GM10266 (cell line): ENCODE results near the gene HEBP1.

ENCODE experiments used
- DNase-seq: peaks from one replicate; pipeline ENCODE4 v3.0.0; 2012; ENCODE audit errors: extremely low spot score
- CTCF ChIP-seq: IDR thresholded peaks from 2 replicates; pipeline ENCODE4 v1.5.1; 2012; ENCODE audit warnings: mild to moderate bottlenecking, low read depth; ENCODE audit not compliant: control insufficient read depth, insufficient read depth; ENCODE audit errors: missing control alignments

HEBP1 gene

DNA sequence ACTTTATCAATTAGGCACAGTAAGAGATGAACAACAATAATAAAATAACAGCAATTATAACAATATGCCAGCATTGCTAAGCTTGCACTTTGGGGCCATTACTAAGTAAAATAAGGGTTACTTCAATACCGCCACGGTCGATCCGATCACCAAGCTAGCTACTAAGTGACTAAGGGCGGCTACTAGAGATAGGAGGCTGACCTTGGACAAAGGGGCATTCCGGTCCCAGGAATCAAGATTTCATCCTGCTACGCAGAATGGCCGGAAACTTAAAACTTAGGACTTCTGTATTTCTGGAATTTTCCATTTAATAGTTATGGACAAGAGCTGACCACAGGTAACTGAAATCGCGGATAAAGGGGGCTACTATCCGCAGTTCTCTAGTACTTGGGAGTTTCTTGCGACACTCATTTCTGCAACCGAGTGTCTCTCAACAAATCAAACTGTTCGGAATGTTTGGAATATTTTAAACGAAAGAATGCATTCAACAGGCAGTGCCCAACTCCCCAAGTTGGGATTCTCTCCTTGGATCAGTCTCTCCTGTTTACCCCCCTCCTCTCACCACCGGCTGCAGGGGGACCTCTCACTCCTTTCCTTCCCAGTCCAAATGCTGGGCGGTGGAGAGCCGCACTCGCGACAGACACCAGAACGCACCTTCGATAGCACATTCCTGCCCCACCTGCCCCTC lies 650 bp downstream of the HEBP1 start:
- no peak for TF ChIP-seq CTCF
- DNase-seq = no peak

GRCh38 chr12:12998248-12998647 lies 1.8 kb downstream of the HEBP1 start:
- TF ChIP-seq CTCF = no peak
- DNase-seq = no peak

GRCh38 chr12:12997734-12998133 lies 2.3 kb downstream of the HEBP1 start:
- TF ChIP-seq CTCF = no peak
- DNase-seq = no peak

DNA sequence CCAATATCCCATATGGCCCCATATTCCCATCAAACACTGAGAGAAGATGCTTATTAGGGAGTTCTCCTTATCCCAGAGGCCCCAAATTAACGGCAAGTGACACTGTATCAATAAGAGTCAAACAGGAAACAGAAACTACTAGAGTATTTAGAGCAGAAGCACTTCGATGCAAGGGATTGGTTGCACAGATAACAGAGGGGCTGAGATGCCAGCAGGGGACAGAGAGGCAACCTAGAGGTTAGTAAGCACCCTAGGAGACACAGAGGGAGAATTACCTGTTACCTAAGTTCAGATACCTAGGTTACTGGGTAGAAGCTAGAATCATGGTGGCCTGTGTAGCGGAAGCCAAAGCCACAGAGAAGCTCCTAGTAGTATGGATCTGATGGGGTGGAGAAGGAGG lies 2.9 kb downstream of the HEBP1 start:
- TF ChIP-seq CTCF = no peak

GRCh38 chr12:12996209-12996608 lies 3.9 kb downstream of the HEBP1 start:
- DNase-seq = no peak
- TF ChIP-seq CTCF = no peak

More for the DNA sequence above, 2.9 kb downstream of the HEBP1 start:
- DNase-seq = no peak

- TF ChIP-seq CTCF = no peak
- DNase-seq = no peak
These were observed 5.0 kb downstream of the HEBP1 start for GRCh38 chr12:12995088-12995487.

GRCh38 chr12:12993367-12993766 lies 6.7 kb downstream of the HEBP1 start:
- no peak for TF ChIP-seq CTCF
- no peak for DNase-seq
